H54 (cell line): ENCODE measurements around the gene SSNA1.

Experiments used
- DNase-seq: peaks from one replicate; pipeline ENCODE4 v3.0.0; 2011; ENCODE audit warnings: low spot score, mixed read lengths; ENCODE audit not compliant: insufficient read length
- FAIRE-seq: peaks from 3 replicates; lab custom pipeline; 2011; peaks lifted over from hg19 to GRCh38; lab: Jason Lieb, UNC
- POLR2A ChIP-seq: IDR thresholded peaks from 2 replicates; pipeline ENCODE4 v1.6.1; 2011; ENCODE audit warnings: low read depth, mild to moderate bottlenecking, low read length

Gene SSNA1

DNA sequence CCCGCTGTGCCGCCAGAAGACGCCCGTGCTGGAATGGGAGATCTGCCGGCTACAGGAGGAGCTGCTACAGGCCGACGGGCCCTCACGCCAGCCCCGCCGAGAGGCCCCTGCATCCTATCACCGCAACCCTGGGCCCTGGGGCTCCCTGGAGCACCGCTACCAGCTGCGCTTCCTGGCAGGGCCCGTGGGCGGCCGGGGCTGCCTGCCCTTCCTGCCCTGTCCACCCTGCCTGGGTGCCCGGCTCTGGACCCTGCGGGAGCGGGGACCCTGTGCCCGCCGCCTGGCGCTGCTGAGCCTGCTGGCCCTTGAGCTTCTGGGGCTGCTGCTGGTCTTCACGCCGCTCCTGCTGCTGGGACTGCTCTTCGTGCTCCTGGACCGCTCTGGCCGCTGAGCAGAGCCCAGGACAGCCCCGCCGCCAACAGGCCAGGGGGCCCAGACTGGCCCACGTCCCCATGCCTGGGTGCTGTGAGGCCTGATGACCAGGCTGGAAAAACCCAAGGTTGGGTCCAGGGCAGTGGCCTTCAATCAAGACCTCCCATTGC, 29.8 kb downstream of the SSNA1 start:
- FAIRE-seq: no peak
- no peak for DNase-seq
- no peak for TF ChIP-seq POLR2A

DNA sequence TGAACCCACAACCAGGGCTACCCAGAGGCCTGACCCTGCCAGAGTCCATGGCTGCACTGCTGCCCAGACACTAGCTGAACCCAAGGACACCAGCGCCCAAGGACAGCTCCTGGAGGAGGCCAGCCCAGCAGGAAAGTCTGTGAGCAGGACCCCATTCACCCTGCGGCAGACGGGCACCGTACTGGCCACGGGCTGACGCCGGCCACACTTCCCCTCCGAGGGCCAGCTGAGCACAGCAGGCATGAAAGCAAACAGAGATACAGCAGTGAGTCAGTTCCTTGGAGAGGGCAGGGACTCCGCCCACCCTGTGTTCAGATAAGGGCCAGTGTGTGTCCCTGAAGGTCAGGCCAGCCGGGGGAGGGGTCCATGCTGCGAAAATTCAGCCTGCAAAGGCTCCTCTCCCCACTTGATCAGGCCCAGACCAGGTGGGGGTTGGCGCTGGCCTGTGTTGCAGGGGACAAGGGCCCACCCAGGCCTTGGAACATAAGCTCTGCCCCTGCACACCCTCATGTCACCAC, 30.3 kb downstream of the SSNA1 start:
- FAIRE-seq (peak; percentile 97), DNase-seq (peak; percentile 99)
- no peak for TF ChIP-seq POLR2A

DNA sequence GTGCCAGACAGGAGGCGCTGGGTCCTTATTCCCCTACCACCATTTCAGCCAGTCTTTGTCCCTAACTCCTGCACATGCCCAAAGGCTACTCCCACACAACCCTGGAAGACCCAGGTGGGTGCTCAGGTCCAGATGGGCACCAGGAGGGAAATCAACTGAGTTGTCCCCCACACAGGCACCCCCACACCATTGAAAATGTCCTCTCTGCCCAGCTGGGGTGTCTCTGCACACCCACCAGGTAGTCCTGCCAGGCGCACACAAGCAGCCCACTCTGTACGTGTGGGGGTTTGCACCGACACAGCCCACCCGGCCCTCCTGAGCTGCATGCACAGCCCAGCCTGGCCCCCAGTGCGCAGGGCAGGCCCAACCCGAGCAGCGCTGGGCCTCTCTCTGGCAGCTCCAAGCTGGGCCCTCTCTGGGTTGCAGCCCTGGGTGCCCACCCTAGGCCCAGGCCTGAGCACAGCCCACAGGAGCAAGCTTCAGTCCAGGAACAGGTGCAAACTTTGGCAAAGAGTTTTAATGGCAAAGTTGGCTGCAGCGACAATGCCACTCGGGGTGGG, 31.4 kb downstream of the SSNA1 start:
- no peak for FAIRE-seq
- DNase-seq: no peak
- TF ChIP-seq POLR2A: no peak

DNA sequence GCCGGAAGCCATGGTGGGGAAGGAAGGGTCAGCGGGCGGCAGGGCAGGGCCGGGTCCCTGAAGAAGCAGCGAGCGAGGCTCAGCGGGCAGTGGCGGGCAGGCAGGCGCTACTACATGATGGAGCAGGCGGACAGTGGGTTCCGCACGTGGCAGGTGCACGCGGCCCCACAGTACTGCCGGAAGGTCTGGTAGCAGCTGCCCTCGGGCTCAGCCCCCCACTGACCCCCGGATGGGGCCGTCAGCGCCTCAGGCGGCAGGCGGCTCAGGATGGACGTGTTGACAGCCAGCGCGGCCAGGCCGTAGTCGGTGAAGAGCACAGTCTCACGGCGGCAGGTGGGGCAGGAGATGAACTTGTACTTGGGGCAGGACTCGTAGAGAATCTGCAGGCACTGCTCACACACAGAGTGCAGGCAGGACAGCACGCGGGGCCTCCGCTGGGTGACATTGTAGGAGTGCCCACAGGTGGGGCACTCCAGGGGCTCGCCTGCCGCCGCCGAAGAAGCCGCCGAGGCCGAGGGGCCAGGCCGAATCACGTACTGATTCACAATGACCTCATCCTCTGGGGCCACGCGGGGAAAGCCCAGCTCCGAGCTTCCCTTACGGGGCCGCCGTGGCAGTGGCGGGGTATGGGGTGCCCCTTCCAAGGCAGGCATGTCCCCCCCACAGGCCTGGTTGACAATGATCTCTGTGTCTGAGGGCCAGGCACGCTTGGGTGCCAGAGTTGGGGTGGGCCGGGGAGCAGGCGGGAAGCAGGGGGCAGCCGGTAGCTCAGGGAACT, 32.0 kb downstream of the SSNA1 start:
- FAIRE-seq (no peak), DNase-seq (no peak)
- no peak for TF ChIP-seq POLR2A

DNA sequence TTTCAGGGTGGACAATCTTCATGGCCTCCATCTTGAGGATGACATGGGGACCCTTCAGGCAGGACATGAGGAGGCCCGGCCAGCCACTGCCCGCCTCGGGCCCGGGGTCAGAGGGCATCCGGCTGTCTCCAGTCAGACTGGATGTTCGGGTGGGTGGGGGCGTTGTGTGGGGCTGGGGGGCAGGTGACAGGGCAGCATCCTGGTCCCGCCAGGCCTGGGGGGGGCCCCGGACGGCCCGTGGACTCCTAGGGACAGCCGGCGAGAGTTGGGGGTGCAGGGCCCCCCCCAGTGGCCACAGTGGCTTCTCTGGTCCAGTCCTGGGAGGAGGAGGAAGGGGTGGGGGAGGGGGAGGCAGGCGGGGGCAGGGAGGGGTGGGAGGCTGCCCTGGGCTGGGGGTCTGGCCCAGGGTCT, 32.6 kb downstream of the SSNA1 start:
- DNase-seq: no peak

DNA sequence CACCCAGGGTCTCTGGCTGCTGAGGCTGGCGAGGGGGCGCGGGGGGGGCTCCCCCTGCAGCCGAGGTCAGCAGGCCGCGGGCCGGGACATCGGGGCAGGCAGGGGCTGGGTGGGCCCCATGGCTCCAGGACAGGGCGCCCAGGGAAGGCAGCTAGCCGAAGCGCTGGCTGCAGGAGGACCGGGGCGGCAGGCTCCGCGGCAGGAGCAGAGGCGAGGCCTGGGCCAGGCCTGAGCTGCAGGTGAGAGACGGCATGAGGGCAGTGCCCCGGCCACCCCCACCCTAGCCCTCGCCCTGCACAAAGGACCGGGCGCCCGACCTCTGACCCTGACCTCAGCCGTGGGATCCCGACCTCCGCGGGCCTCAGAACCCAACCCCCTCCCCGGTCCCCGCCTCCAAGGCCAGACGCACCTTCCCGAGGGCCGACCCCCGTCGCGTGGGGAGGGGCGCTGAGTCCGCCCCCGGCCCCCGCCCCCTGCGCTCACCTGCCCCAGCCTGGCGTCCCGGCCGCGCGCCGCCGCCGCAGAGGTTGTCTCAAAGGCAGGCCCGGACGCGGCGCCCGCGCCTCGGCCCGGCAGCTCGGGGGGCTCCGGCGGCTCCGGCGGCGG, 33.1 kb downstream of the SSNA1 start:
- TF ChIP-seq POLR2A: no peak
- DNase-seq (no peak), FAIRE-seq (no peak)

More for the DNA sequence above, 32.6 kb downstream of the SSNA1 start:
- FAIRE-seq: no peak
- TF ChIP-seq POLR2A: no peak

DNA sequence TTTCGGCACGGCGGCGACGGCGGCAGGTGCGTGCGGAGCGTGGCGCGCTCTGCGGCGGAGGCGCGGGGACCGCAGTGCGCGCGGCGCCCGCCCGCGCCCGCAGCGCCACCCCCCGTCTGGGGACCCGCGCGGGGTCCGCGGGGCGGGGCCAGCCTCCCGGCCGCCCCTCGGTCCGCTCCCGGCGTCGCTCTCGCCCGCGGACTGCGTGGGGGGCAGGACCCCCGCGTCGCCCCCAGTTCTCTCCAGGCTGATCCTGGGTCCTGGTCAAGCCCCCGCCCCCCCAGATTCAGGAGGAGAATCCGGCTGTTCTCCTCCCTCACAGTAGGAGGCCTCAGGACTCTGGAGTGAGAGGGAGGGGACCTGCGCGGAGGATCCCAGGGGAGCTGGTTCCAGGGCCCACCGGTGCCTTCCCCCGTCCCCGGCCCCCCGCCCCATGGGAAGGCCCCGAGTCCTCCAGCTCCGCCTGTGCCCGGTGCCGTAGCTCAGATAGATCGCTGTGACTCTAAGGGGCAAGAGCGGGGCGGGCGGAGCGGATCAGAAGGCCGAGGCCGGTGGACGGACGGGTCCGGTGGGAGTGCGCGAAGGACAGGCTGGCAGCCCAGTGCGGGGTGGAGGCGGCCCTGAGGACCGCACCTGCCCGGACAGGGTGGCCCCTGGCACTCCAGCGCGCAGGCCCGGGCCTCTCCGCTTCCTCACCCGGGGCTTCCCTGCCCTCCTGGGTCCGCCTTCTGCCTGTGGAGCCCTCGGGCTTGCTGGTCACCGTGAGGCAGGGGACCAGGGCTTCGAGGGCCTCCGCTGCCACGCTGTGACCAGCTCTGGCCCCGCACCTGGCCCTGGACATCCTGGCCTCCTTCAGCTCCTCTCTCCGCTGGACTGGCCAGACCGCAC, 34.0 kb downstream of the SSNA1 start, which contains the start of gene RNF208:
TSS of gene RNF208 (minus strand) at position 51 of the 888 bp plus-strand sequence. CDS start 1,028 bp downstream, outside the sequence.
- no peak for DNase-seq
- TF ChIP-seq POLR2A: no peak
- no peak for FAIRE-seq

DNA sequence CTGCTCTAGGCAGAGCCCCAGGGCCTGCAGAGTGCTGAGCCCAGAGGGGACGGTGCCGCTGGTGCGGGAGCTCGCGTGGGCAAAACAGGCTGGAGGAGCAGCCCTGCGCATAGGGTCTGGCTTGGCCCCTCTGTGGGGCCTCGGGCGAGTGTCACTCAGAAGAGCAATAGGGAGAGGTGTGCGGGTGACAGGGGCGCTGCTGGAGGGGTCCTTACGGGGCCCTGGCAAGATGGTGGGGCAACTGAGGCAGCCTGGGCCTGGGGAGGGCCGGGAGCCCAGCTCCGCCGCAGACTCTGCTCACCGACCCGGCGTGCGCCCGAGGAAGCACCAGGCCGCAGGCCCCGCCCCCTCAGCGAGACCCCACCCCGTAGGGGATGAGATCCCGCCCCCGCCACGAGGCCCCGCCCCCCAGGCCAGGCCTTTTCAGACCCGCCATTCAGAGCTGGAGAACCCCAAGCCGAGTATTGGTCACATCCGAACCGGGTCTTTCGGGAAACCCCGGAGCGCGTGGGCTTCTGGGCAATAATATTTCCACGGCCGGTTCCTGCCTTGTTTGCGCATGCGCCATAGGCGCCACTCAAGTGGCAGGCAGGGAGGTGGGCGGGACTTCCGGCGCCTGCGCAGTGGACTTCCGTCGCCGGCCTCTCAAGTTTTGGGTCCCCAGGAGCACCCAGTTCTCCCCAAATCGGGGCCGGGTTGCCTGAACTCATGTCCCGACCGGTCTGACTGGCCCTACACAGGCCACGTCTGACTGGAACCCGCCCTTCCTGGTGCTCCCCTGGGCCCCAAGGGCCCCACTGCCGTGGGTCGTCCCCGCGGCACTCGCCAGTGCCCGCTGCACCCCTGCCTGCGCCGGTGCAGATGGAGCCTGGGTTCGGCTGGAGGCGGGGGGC, 34.8 kb downstream of the SSNA1 start:
- peak; percentile 70 for FAIRE-seq
- peak; percentile 53; the same call in 1 of the 2 replicates for TF ChIP-seq POLR2A

DNA sequence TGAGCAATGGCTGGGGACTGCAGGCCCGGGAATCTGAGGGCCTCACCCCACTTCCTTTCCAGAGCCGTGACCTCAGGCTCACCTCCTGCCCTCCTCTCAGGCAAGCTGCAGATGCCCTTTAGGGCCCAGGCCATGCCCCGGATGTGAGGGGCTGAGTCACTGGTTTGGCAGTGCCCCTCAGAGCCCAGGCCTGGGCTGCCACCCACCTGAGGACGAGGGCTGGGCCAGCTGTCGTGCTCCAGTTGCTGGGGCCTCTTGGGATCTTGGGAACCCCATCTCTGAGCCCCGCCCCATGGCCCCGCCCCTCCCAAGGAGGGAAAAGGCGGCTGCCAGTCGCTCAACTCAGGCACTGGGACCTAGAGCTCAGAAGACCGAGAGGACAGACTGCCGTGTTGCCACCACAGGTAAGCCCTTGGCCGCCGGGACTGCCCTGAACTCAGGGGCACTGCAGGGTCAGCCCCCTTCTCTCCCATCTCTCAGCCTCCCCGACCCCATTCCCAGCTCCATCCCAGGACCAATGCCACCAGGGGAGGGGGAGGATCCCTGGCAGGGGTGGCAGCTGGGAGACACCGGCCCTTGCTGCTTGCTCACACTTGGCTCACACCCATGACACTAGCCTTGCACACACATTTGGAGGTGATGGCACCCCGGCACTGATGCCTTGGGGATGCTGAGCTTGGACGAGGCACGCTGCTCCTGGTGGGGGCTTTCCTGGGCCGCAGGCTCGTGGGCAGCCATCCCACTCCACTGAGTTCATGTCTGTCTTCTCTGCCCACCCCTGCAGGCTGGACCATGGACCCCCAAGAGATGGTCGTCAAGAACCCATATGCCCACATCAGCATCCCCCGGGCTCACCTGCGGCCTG, 36.6 kb downstream of the SSNA1 start, which contains the start of gene CYSRT1:
TSS of gene CYSRT1 (plus strand) at position 345 of the 865 bp plus-strand sequence. CDS start at position 793, 448 bp downstream.
- FAIRE-seq: no peak
- no peak for TF ChIP-seq POLR2A
- DNase-seq: no peak

More for the DNA sequence above, 34.8 kb downstream of the SSNA1 start:
- DNase-seq: peak; percentile 100

DNA sequence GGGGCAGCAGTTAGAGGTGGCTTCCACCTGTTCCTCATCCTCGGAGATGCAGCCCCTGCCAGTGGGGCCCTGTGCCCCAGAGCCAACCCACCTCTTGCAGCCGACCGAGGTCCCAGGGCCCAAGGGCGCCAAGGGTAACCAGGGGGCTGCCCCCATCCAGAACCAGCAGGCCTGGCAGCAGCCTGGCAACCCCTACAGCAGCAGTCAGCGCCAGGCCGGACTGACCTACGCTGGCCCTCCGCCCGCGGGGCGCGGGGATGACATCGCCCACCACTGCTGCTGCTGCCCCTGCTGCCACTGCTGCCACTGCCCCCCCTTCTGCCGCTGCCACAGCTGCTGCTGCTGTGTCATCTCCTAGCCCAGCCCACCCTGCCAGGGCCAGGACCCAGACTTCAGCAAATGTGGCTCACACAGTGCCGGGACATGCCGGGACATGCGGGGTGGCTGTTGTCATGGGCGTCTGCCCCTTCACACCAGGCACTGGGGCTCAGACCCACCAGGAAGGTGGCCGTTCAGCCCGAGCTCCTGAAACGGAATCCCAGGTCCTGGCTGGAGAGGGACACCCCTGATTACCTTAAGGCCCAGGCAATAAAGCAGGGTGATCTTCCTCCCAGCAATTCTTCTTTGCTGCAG, 37.3 kb downstream of the SSNA1 start:
- DNase-seq (no peak), FAIRE-seq (no peak)
- no peak for TF ChIP-seq POLR2A
